ENCODE results near the gene RAI1.

- TF ChIP-seq, protein P1, sequence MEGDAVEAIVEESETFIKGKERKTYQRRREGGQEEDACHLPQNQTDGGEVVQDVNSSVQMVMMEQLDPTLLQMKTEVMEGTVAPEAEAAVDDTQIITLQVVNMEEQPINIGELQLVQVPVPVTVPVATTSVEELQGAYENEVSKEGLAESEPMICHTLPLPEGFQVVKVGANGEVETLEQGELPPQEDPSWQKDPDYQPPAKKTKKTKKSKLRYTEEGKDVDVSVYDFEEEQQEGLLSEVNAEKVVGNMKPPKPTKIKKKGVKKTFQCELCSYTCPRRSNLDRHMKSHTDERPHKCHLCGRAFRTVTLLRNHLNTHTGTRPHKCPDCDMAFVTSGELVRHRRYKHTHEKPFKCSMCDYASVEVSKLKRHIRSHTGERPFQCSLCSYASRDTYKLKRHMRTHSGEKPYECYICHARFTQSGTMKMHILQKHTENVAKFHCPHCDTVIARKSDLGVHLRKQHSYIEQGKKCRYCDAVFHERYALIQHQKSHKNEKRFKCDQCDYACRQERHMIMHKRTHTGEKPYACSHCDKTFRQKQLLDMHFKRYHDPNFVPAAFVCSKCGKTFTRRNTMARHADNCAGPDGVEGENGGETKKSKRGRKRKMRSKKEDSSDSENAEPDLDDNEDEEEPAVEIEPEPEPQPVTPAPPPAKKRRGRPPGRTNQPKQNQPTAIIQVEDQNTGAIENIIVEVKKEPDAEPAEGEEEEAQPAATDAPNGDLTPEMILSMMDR (IDR thresholded peaks at IDR 0.05): no peak
- TF ChIP-seq EP300 (IDR thresholded peaks at IDR 0.05) (no peak), SREBF2 (IDR thresholded peaks at IDR 0.05) (no peak), MAZ (IDR thresholded peaks at IDR 0.05; ENCODE audit: borderline replicate concordance, low read depth, low read length) (no peak), JUN (IDR thresholded peaks at IDR 0.05) (no peak), MYC (IDR thresholded peaks at IDR 0.05; ENCODE audit: borderline replicate concordance, low read length) (no peak), POLR2A (IDR thresholded peaks at IDR 0.05; ENCODE audit: low read length) (no peak)
- TF ChIP-seq, protein P2, sequence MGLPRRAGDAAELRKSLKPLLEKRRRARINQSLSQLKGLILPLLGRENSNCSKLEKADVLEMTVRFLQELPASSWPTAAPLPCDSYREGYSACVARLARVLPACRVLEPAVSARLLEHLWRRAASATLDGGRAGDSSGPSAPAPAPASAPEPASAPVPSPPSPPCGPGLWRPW (IDR thresholded peaks at IDR 0.05): no peak
- TF ChIP-seq, protein P3, sequence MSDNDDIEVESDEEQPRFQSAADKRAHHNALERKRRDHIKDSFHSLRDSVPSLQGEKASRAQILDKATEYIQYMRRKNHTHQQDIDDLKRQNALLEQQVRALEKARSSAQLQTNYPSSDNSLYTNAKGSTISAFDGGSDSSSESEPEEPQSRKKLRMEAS (IDR thresholded peaks at IDR 0.05): no peak
- TF ChIP-seq, protein P4, sequence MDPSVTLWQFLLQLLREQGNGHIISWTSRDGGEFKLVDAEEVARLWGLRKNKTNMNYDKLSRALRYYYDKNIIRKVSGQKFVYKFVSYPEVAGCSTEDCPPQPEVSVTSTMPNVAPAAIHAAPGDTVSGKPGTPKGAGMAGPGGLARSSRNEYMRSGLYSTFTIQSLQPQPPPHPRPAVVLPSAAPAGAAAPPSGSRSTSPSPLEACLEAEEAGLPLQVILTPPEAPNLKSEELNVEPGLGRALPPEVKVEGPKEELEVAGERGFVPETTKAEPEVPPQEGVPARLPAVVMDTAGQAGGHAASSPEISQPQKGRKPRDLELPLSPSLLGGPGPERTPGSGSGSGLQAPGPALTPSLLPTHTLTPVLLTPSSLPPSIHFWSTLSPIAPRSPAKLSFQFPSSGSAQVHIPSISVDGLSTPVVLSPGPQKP (IDR thresholded peaks at IDR 0.05; ENCODE audit: low read depth, low read length): no peak
These were observed 15.8 kb downstream of the RAI1 start for GRCh38 chr17:17696882-17697633.

Measured in A549 (cell line).